GM12878 (cell line): ENCODE measurements around the gene TMCO1. TPM values are rescaled to one million over a fixed set of nuclear protein-coding genes. Genes with fewer than 3 reads are reported as not detected.

Source experiments
- ATAC-seq: fragments of 200-7000 bp; cut with Tn5 transposase; 3 replicates; pipeline ENCODE4 v1.9.1; 2020; ENCODE audit warnings: mild to moderate bottlenecking, moderate library complexity
- BruUV-seq: library from RNA; stranded (reverse); fragments of 400-500 nt; replicated peaks from 2 replicates; lab custom pipeline; 2021; lab: Mats Ljungman, UMichigan
- CTCF ChIA-PET: fragments of 300-600 bp; sonication (Branson Sonifier 250); formaldehyde crosslinking; extraction: SDS; loops from one replicate; lab custom pipeline; 2021; ENCODE audit warnings: inconsistent platforms; lab: Yijun Ruan, JAX
- POLR2A ChIA-PET: fragments of 350-600 bp; formaldehyde crosslinking; extraction: SDS; loops from one replicate; lab custom pipeline; 2021; ENCODE audit warnings: inconsistent platforms; lab: Charles Lee
- RAD21 ChIA-PET: fragments of 300-600 bp; sonication (Branson Sonifier 250); formaldehyde crosslinking; loops from one replicate; lab custom pipeline; 2023; ENCODE audit warnings: antibody characterized with exemption; ENCODE audit not compliant: unreplicated experiment; lab: Charles Lee
- SMC1A ChIA-PET: fragments of 300-600 bp; sonication (Branson Sonifier 250); formaldehyde crosslinking; loops from one replicate; lab custom pipeline; 2023; ENCODE audit not compliant: unreplicated experiment, uncharacterized antibody; lab: Charles Lee
- DNase-seq: peaks from one replicate; pipeline ENCODE4 v3.0.0-alpha.2; 2011; ENCODE audit warnings: low read depth, low spot score
- FAIRE-seq: peaks from 3 replicates; lab custom pipeline; 2011; peaks lifted over from hg19 to GRCh38; lab: Jason Lieb, UNC
- H2AFZ ChIP-seq: 2 replicates; pipeline ENCODE4 v1.6.0; 2011; ENCODE audit warnings: low read depth, low read length, control low read depth; ENCODE audit not compliant: control insufficient read depth
- H3K27ac ChIP-seq: 2 replicates; pipeline ENCODE4 v1.5.1; 2011; ENCODE audit warnings: control low read depth; ENCODE audit not compliant: control insufficient read depth, insufficient read depth
- H3K27me3 ChIP-seq, 2 experiments: replicated peaks in 1 of 2; 2 replicates each; pipeline versions ENCODE4 v1.6.0 to v1.6.1; 2011; ENCODE audit warnings: low read length in 1 of 2; ENCODE audit not compliant: control insufficient read depth in 2 of 2, insufficient read depth in 2 of 2
- H3K36me3 ChIP-seq, 2 experiments: 2 replicates each; pipeline ENCODE4 v1.5.1; 2011; ENCODE audit warnings: low read length in 1 of 2; ENCODE audit not compliant: control insufficient read depth in 2 of 2, insufficient read depth in 2 of 2
- H3K4me1 ChIP-seq: 2 replicates; pipeline ENCODE4 v1.6.1; 2011; ENCODE audit warnings: mild to moderate bottlenecking, low read length, moderate library complexity, mixed read lengths; ENCODE audit not compliant: control insufficient read depth, insufficient read depth
- H3K4me2 ChIP-seq: 2 replicates; pipeline ENCODE4 v1.6.0; 2011; ENCODE audit warnings: control low read depth; ENCODE audit not compliant: control insufficient read depth, insufficient read depth
- H3K4me3 ChIP-seq: fragments of 200-600 bp; sonication (generic); 2 replicates; pipeline ENCODE4 v1.5.1; 2016
- H3K79me2 ChIP-seq: 2 replicates; pipeline ENCODE4 v1.6.0; 2011; ENCODE audit warnings: low read length; ENCODE audit not compliant: control insufficient read depth, insufficient read depth
- H3K9ac ChIP-seq: 2 replicates; pipeline ENCODE4 v1.8.0; 2011; ENCODE audit warnings: low read length, control low read depth, mixed read lengths; ENCODE audit not compliant: control insufficient read depth, insufficient read depth
- H3K9me3 ChIP-seq: replicated peaks from 3 replicates; pipeline ENCODE4 v1.5.1; 2011; ENCODE audit warnings: mild to moderate bottlenecking, low read length; ENCODE audit not compliant: control insufficient read depth, insufficient read depth
- H4K20me1 ChIP-seq: 2 replicates; pipeline ENCODE4 v1.6.0; 2011; ENCODE audit not compliant: control insufficient read depth, insufficient read depth
- CBFB ChIP-seq: IDR thresholded peaks from 2 replicates; pipeline ENCODE4 v1.6.1; 2016; ENCODE audit warnings: antibody characterized with exemption, low read depth
- CREB1 ChIP-seq: IDR thresholded peaks from 2 replicates; pipeline ENCODE4 v1.6.1; 2012; ENCODE audit warnings: low read depth, mild to moderate bottlenecking, inconsistent platforms
- GABPA ChIP-seq: IDR thresholded peaks from 2 replicates; pipeline ENCODE4 v1.6.1; 2014; ENCODE audit warnings: antibody characterized with exemption, low read depth, mild to moderate bottlenecking, inconsistent platforms
- GATAD2B ChIP-seq: fragments of 450-650 bp; conservative IDR thresholded peaks from 2 replicates; pipeline ENCODE4 v1.6.1; 2017; ENCODE audit warnings: low read depth, mild to moderate bottlenecking, moderate library complexity
- IKZF2 ChIP-seq, 2 experiments: fragments of 450-650 bp; IDR thresholded peaks; 2 replicates each; pipeline ENCODE4 v1.6.1; 2017; ENCODE audit warnings: mild to moderate bottlenecking in 2 of 2, moderate library complexity in 2 of 2
- JUND ChIP-seq: IDR thresholded peaks from 2 replicates; pipeline ENCODE4 v1.6.1; 2012; ENCODE audit warnings: low read depth, mild to moderate bottlenecking, low read length, improper control_type of control experiment, moderate library complexity
- NFYB ChIP-seq: IDR thresholded peaks from 2 replicates; pipeline ENCODE4 v1.6.1; 2011; ENCODE audit warnings: low read depth, mild to moderate bottlenecking, low read length, improper control_type of control experiment, moderate library complexity; ENCODE audit not compliant: insufficient read depth
- POU2F2 ChIP-seq: IDR thresholded peaks from 3 replicates; pipeline ENCODE4 v1.6.1; 2011; ENCODE audit warnings: low read depth, mild to moderate bottlenecking, low read length, borderline replicate concordance
- RFX5 ChIP-seq: IDR thresholded peaks from 2 replicates; pipeline ENCODE4 v1.6.1; 2011; ENCODE audit warnings: low read depth, low read length, improper control_type of control experiment
- SMAD1 ChIP-seq: fragments of 450-650 bp; IDR thresholded peaks from 2 replicates; pipeline ENCODE4 v1.6.1; 2018; ENCODE audit warnings: mild to moderate bottlenecking, low read depth; ENCODE audit not compliant: partially characterized antibody
- TAF1 ChIP-seq: IDR thresholded peaks from 2 replicates; pipeline ENCODE4 v1.6.1; 2011; ENCODE audit warnings: mild to moderate bottlenecking, low read depth, low read length, borderline replicate concordance
- YY1 ChIP-seq: IDR thresholded peaks from 2 replicates; pipeline ENCODE4 v1.6.1; 2011; ENCODE audit warnings: low read depth, mild to moderate bottlenecking, low read length
- ZNF24 ChIP-seq: fragments of 450-650 bp; IDR thresholded peaks from 2 replicates; pipeline ENCODE4 v1.6.1; 2017; ENCODE audit warnings: antibody characterized with exemption, mild to moderate bottlenecking
- WGBS: methylation state at CpG from one replicate; pipeline ENCODE4 v1.1.6; 2016; ENCODE audit warnings: low lambda C conversion rate; ENCODE audit not compliant: insufficient replicate concordance, insufficient coverage; ENCODE audit errors: missing lambda C conversion rate; 5-methylcytosine and 5-hydroxymethylcytosine counted together
- in situ Hi-C: fragments of 300-500 bp; cut with MboI; formaldehyde crosslinking; loops from 9 replicates; pipeline ENCODE4 v1.14.3; 2018; ENCODE audit warnings: mixed read lengths
- intact Hi-C: fragments of 100-400 bp; cut with micrococcal nuclease; formaldehyde crosslinking; loops from one replicate; pipeline ENCODE4 v1.14.2; 2022; ENCODE audit not compliant: unreplicated experiment
- polyA plus RNA-seq, 11 experiments: library from polyadenylated mRNA; depleted of rRNA in 4 of 11; unstranded in 6 of 11; stranded (reverse) in 5 of 11; fragments of >200 nt; fragmentation: Nextera tagmentation in 4 of 11; fragmentation: Illumina TruSeq in 1 of 11; extraction: Ambion mirVana in 4 of 11; extraction: Trizol in 1 of 11; gene quantifications; 1 replicate in 1 of 11; 2 replicates in 10 of 11; pipeline versions ENCODE4 v1.2.1 to v1.2.3, GENCODE V29; 2011 to 2016; ENCODE audit warnings: inconsistent platforms in 2 of 11, missing spikeins in 2 of 11, low read depth in 1 of 11
- total RNA-seq, 4 experiments: library from RNA; depleted of rRNA in 3 of 4; stranded (reverse); fragments of >200 nt in 3 of 4; fragmentation: Illumina TruSeq in 1 of 4; extraction: Trizol in 1 of 4; gene quantifications; 2 replicates each; pipeline versions ENCODE4 v1.2.1 to v1.2.3, GENCODE V29; 2013 to 2021
- TF ChIP-seq, protein P1 (sequence below): fragments of 150-350 bp; IDR thresholded peaks from 2 replicates; pipeline ENCODE4 v1.6.1; 2016; ENCODE audit warnings: low read depth, low read length
- TF ChIP-seq, protein P2 (sequence below), 3 experiments: IDR thresholded peaks in 2 of 3; conservative IDR thresholded peaks in 1 of 3; 2 replicates each; pipeline ENCODE4 v1.5.1; 2011; ENCODE audit warnings: low read depth in 3 of 3, low read length in 3 of 3, mild to moderate bottlenecking in 3 of 3, control low read depth in 2 of 3, moderate library complexity in 2 of 3, inconsistent platforms in 1 of 3, mixed read lengths in 1 of 3; ENCODE audit not compliant: control insufficient read depth in 2 of 3, insufficient read depth in 1 of 3; ENCODE audit errors: extremely low read depth in 1 of 3

Gene TMCO1
- total and polyA plus RNA-seq, 10 of the 15 experiments (the other 5 are each of a cell fraction or from before 2014, with no cell fraction given): 50.3 to 253 (median 126) TPM

DNA sequence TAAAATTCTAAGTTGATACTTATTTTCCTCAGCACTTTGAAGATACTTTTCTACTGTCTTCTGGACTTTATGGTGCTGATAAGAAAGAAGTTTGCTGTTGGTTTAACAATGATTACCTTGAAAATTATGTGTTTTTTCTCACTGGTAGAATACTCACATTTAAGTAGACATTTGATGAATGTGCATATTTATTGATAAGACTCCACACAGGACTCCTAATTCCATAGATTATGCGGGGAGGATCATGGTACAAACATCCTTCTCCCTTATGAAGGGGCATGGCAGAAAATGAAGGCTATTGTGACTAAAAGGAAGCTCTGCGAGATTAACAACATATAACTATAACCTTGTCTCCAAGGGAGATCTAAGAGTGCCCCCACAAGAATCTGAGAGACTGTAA, 41.8 kb downstream of the TMCO1 start:
- Histone ChIP-seq H3K9me3 (no peaks in the 10 kb centered on the region), H3K9ac (no peak overlapping the region), H3K27ac (no peak overlapping the region), H2AFZ (no peak overlapping the region), H3K4me2 (no peak overlapping the region), H3K4me1 (no peaks in the 10 kb centered on the region), H3K79me2 (no peaks in the 10 kb centered on the region), H3K36me3 (no peaks in the 10 kb centered on the region; a peak in 1 of 4 replicates), H3K4me3 (no peak overlapping the region), H4K20me1 (no peaks in the 10 kb centered on the region), H3K27me3 (no peaks in the 10 kb centered on the region)
- no peak for ATAC-seq
- WGBS: 94% methylated on average over 2 of the region's 2 CpGs
- intact Hi-C loops (no loop called here), in situ Hi-C loops (no loop called here)
- ChIA-PET POLR2A (no interaction called here), SMC1A (interaction anchor here (0.9 kb wide), 1 partner anchor 187 kb away, joined by 3 read pairs; no protein-coding TSS in a partner anchor), RAD21 (no interaction called here), CTCF (interaction anchor here (1.0 kb wide), 1 partner anchor 9 kb away, joined by 3 read pairs; no protein-coding TSS in a partner anchor)
- DNase-seq: no peak
- FAIRE-seq: no peak
- TF ChIP-seq RFX5: no peak
- no peak for TF ChIP-seq CREB1
- TF ChIP-seq ZNF24: no peak
- TF ChIP-seq YY1: no peak
- TF ChIP-seq GATAD2B: no peak
- TF ChIP-seq, protein P1, sequence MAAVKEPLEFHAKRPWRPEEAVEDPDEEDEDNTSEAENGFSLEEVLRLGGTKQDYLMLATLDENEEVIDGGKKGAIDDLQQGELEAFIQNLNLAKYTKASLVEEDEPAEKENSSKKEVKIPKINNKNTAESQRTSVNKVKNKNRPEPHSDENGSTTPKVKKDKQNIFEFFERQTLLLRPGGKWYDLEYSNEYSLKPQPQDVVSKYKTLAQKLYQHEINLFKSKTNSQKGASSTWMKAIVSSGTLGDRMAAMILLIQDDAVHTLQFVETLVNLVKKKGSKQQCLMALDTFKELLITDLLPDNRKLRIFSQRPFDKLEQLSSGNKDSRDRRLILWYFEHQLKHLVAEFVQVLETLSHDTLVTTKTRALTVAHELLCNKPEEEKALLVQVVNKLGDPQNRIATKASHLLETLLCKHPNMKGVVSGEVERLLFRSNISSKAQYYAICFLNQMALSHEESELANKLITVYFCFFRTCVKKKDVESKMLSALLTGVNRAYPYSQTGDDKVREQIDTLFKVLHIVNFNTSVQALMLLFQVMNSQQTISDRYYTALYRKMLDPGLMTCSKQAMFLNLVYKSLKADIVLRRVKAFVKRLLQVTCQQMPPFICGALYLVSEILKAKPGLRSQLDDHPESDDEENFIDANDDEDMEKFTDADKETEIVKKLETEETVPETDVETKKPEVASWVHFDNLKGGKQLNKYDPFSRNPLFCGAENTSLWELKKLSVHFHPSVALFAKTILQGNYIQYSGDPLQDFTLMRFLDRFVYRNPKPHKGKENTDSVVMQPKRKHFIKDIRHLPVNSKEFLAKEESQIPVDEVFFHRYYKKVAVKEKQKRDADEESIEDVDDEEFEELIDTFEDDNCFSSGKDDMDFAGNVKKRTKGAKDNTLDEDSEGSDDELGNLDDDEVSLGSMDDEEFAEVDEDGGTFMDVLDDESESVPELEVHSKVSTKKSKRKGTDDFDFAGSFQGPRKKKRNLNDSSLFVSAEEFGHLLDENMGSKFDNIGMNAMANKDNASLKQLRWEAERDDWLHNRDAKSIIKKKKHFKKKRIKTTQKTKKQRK: no peak
- no peak for TF ChIP-seq GABPA
- no peak for TF ChIP-seq JUND
- TF ChIP-seq, protein P2, sequence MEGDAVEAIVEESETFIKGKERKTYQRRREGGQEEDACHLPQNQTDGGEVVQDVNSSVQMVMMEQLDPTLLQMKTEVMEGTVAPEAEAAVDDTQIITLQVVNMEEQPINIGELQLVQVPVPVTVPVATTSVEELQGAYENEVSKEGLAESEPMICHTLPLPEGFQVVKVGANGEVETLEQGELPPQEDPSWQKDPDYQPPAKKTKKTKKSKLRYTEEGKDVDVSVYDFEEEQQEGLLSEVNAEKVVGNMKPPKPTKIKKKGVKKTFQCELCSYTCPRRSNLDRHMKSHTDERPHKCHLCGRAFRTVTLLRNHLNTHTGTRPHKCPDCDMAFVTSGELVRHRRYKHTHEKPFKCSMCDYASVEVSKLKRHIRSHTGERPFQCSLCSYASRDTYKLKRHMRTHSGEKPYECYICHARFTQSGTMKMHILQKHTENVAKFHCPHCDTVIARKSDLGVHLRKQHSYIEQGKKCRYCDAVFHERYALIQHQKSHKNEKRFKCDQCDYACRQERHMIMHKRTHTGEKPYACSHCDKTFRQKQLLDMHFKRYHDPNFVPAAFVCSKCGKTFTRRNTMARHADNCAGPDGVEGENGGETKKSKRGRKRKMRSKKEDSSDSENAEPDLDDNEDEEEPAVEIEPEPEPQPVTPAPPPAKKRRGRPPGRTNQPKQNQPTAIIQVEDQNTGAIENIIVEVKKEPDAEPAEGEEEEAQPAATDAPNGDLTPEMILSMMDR (IDR thresholded peaks at IDR 0.05 in 2 of 3, conservative IDR thresholded peaks at IDR 0.05 in 1 of 3; ENCODE audit: control insufficient read depth in 2 of 3, extremely low read depth in 1 of 3, insufficient read depth in 1 of 3, low read depth in 3 of 3, low read length in 3 of 3): no peak
- no peak for TF ChIP-seq TAF1
- no peak for TF ChIP-seq POU2F2
- no peak for TF ChIP-seq SMAD1
- no peak for TF ChIP-seq CBFB
- no peak for TF ChIP-seq NFYB
- TF ChIP-seq IKZF2 (IDR thresholded peaks at IDR 0.05): no peak
- no TSS peak for BruUV-seq
